Vagina (tissue), 2 donors: ENCODE data around the gene APOBEC3B.
"Not testable (repeated sequence)": the region's sequence is repeated elsewhere in the genome, so short reads cannot be mapped to it uniquely, and the experiment has no call there.

Experiments
- POLR2A ChIP-seq, 2 donors: fragments of 450-650 bp; IDR thresholded peaks; one replicate each; pipeline ENCODE4 v1.6.1; 2017; ENCODE audit warnings: antibody characterized with exemption in 2 of 2, mild to moderate bottlenecking in 2 of 2, moderate library complexity in 2 of 2
- TF ChIP-seq, protein P1 (sequence below), 3 experiments: fragments of 450-650 bp in 2 of 3; fragments of 200-600 bp in 1 of 3; sonication (generic) in 1 of 3; IDR thresholded peaks; one replicate each; pipeline ENCODE4 v1.5.1; 2017 to 2019; ENCODE audit warnings: antibody characterized with exemption in 3 of 3, mild to moderate bottlenecking in 2 of 3, moderate library complexity in 2 of 3

- TF ChIP-seq, protein P1, sequence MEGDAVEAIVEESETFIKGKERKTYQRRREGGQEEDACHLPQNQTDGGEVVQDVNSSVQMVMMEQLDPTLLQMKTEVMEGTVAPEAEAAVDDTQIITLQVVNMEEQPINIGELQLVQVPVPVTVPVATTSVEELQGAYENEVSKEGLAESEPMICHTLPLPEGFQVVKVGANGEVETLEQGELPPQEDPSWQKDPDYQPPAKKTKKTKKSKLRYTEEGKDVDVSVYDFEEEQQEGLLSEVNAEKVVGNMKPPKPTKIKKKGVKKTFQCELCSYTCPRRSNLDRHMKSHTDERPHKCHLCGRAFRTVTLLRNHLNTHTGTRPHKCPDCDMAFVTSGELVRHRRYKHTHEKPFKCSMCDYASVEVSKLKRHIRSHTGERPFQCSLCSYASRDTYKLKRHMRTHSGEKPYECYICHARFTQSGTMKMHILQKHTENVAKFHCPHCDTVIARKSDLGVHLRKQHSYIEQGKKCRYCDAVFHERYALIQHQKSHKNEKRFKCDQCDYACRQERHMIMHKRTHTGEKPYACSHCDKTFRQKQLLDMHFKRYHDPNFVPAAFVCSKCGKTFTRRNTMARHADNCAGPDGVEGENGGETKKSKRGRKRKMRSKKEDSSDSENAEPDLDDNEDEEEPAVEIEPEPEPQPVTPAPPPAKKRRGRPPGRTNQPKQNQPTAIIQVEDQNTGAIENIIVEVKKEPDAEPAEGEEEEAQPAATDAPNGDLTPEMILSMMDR (IDR thresholded peaks at IDR 0.05), result not testable (repeated sequence)
- TF ChIP-seq POLR2A (IDR thresholded peaks at IDR 0.05), result not testable (repeated sequence)
Observed at GRCh38 chr22:39037071-39037470, 54.9 kb downstream of the APOBEC3B start.
